WTC11 (cell line): ENCODE measurements around the gene KIAA1210.

Experiments
- ATF2 ChIP-seq: sonication (generic); formaldehyde crosslinking; IDR thresholded peaks from 2 replicates; pipeline ENCODE4 v1.8.1; 2022; ENCODE audit warnings: low read depth, missing genetic modification reagents, borderline replicate concordance
- CTCF ChIP-seq: fragments of 200-600 bp; IDR thresholded peaks from 2 replicates; pipeline ENCODE4 v1.8.0; 2022; ENCODE audit warnings: antibody characterized with exemption

GRCh38 chrX:119158226-119158625 is 30.6 kb upstream of the KIAA1210 start:
- TF ChIP-seq CTCF (no peak), ATF2 (CRISPR knock-in tag) (no peak)
